Stimulated activated CD8-positive, alpha-beta memory T cell treated with anti-CD3 and anti-CD28 coated beads, Interleukin-2, amount 100 ng/mL, for 1 hour (primary cell): ENCODE measurements around the gene SLC34A3.

Experiments used
- DNase-seq, 2 donors: peaks; one replicate each; pipeline ENCODE4 v3.0.0-alpha.2; 2020; ENCODE audit warnings: low read depth in 2 of 2

The SLC34A3 gene

GRCh38 chr9:137195525-137196220 lies 35.0 kb upstream of the SLC34A3 start:
- DNase-seq: no peak

DNA sequence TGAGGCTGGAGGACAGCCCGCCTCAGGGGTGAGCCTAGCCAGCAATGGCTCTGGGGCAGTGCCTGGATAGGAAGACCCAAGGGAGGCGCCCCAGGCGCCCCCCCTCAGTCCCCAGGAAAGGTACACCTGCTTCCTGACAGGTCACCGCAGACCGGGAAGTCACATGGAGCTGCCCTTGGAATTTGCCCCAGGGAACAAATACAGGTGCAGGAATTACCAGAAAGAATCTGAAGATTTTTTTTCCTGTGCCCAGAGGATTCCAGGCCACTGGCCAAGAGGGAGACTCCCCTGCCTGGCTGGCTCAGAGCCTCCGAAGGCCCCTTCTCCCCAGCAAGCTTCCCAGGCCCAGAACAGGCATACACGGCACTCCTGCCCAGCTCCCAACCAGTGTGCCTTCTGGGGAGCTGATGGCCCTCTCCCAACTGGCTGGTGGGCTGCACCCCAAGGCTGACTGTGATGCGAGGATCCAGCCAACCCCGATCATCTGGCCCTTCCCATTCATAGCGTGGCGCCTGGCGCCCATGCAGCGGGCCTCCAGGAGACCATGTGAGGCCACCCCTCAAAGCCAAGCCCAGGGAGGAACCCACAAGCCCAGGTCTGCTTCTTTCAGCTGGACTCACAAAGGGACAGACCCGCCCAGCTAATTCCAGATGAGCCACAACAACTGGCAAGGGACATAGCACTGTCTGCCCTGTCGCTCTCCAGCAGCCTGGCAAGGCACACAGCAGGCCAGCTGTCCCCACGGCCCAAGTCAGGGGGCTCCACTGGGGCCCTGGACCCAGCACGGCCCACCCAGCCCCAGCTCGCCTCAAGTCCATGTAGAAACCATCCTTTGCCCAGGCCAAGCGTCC lies 32.4 kb upstream of the SLC34A3 start:
- no peak for DNase-seq

GRCh38 chr9:137198902-137199283 lies 31.8 kb upstream of the SLC34A3 start:
- DNase-seq: no peak

- no peak for DNase-seq
These were observed 31.1 kb upstream of the SLC34A3 start for GRCh38 chr9:137199411-137200121.

GRCh38 chr9:137200311-137201204 lies 30.1 kb upstream of the SLC34A3 start, which contains the start of gene TPRN:
TPRN (minus strand) TSS chr9:137200741; CDS start chr9:137200711, 30 bp downstream.
- peak; percentile 95 to 98 for DNase-seq

DNA sequence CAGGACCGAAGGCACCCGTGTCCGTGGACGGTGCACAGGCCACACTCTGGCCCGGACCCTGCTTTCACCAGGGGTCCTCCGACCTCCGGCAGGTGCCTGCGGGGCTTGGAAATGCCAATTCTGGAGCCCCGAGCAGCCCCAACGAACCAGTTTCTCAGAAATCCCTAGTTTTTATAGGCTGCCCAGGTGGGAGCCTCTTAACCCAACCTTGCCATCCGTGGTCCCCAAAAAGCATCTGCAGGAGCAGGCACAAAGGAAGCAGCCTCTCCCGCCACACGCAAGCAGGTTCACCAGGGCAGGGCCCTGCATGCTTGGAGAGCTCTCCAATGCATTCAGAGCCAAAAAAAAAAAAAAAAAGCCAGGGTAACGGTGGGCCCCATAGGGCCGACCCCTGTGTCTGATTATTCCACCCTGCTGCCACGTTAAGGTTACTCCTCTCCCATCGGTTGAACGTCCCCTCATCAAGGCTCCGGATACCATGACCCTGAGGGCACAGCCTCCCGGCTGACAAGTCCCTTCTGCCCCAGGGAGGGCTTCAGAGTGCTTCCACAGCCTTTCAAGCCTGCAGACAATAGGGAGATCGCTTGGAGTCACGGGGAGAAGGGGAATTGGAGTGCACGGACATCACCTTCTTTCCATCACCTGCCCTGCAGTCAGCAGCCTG lies 29.4 kb upstream of the SLC34A3 start:
- DNase-seq: no peak

GRCh38 chr9:137202966-137203365 lies 27.7 kb upstream of the SLC34A3 start:
- no peak for DNase-seq

GRCh38 chr9:137204731-137205125 lies 26.0 kb upstream of the SLC34A3 start:
- DNase-seq: no peak

- peak; percentile 87 to 89 for DNase-seq
These were observed 25.3 kb upstream of the SLC34A3 start, which contains the start of the genes NDOR1 and TMEM203 for GRCh38 chr9:137205126-137206069. NDOR1 (plus strand) TSS chr9:137205700; CDS start chr9:137205778, 78 bp downstream. TMEM203 (minus strand) TSS chr9:137205648; CDS start chr9:137205414, 234 bp downstream.

DNA sequence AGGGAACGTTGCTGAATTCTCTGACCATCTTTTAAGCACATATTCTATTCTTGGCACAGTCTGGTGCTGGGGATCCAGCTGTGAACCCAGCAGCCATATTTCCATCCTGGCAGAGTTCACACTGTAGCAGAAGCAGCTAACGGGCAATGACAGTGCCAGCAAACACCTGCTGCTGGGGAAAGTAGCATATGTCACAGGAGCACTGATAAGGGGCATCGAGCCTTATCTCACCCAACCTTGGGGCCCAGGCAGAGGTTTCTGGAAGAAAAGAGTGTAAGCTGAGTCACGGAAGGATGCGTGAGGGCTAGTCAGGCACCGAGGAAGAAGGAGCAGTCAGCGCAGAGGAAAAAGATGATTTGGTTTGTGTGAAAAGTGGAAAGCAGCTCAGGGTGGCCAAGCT lies 24.1 kb upstream of the SLC34A3 start:
- no peak for DNase-seq

GRCh38 chr9:137211532-137211931 lies 19.2 kb upstream of the SLC34A3 start:
- DNase-seq: no peak

- no peak for DNase-seq
These were observed 18.2 kb upstream of the SLC34A3 start for GRCh38 chr9:137212520-137212919.

- no peak for DNase-seq
These were observed 17.3 kb upstream of the SLC34A3 start for GRCh38 chr9:137213160-137214060.

DNA sequence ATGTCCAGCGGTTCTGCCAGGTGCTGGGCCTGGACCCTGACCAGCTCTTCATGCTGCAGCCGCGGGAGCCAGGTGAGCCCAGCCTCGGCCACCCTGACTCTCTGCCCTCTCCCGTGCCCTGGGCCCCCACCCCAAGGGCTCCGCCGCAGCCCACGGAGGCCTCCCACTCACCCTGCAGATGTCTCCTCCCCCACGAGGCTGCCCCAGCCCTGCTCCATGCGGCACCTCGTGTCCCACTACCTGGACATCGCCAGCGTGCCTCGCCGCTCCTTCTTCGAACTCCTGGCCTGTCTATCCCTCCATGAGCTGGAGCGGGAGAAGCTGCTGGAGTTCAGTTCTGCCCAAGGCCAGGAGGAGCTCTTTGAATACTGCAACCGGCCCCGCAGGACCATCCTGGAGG lies 16.1 kb upstream of the SLC34A3 start:
- no peak for DNase-seq

DNA sequence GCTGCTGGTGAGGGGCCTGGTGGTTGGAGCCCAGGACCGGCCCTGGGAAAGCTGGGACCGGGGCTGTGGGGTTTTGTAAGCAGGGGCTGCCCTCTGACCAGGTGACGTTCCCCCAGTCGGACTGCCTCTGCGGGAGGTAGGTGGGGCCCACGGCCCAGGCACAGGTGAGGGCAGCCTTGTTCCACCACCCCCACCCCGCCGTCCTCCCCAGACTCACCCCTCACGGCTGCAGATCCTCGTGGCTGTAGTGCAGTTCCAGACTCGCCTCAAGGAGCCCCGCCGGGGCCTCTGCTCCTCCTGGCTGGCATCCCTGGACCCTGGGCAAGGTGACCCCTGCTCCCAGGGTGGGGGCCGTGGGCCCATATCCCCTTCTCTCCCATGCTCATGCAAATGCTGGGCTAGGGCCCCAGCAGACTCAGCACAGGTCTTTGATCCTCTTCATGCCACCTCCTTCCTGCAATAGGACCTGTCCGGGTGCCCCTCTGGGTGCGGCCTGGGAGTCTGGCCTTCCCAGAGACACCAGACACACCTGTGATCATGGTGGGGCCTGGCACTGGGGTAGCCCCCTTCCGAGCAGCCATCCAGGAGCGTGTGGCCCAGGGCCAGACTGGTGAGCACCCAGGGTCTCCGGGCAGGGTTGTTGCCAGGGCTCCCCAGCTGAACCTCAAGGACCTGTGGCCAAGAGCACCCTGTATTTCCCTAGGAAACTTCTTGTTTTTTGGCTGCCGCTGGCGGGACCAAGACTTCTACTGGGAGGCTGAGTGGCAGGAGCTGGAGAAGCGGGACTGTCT lies 15.3 kb upstream of the SLC34A3 start:
- DNase-seq: no peak

GRCh38 chr9:137216188-137216965 lies 14.3 kb upstream of the SLC34A3 start:
- no peak for DNase-seq
